Measurements from ENCODE around the gene LYSMD3.

The LYSMD3 gene

DNA sequence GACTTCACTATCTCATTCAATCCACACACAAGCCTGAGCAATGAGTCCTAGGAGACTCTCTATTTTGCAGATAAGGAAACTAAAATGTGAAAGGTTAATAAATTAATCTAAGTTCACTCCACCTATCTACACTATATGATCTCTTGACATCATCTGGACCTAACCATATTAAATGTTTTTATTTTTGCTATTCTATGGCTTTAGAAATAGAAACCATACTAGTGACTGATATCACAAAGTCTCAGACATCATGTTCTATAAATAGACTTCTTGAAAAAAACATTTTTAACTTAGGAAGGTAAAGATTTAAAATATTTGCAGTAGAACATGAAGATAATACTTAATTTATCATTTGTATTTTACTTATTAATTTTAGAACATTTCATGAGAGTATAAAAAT is 19.8 kb upstream of the LYSMD3 start:
- H3K36me3 ChIP-seq (ENCODE audit: control insufficient read depth in 1 of 2, insufficient read depth in 2 of 2, low read length in 2 of 2), result no peaks in the 10 kb centered on the region
- no peak overlapping the region for H3K27ac ChIP-seq (ENCODE audit: low read depth, low read length)

DNA sequence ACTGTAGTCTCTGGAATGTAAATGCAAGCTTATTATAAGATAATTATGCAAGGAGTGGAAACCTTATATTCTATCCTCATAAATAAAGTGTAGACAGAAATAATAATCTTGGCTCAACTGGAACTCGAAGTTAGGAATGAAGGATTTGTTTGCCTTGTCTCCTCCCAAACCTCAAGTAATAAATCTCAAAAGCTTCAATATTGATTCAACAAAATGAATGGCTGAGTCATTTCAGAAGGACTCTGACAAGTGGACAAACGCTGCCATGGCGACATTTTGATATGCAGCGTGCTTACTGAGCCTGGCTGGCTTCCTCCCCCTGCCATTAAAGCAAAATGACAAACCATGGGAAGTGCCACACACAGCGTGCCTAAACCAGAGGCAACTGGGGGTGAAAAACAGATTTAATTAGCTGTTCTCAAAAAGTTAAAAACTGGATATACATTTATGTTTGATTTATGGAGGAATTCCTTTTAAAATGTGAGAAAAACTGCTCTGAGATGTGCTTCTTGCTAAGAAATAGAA is 18.7 kb upstream of the LYSMD3 start:
- peaks cover 6 to 29% of the 10 kb centered on the region in 2 donors for H3K27me3 ChIP-seq (ENCODE audit: control insufficient read depth in 1 of 2, insufficient read depth in 2 of 2, low read length in 2 of 2)
- H3K4me1 ChIP-seq (ENCODE audit: control insufficient read depth in 1 of 2, insufficient read depth in 2 of 2, low read length in 2 of 2), result no peaks in the 10 kb centered on the region
- H3K4me3 ChIP-seq (ENCODE audit: low read depth in 1 of 2, low read length in 2 of 2), result no peak overlapping the region
- H3K36me3 ChIP-seq (ENCODE audit: control insufficient read depth in 1 of 2, insufficient read depth in 2 of 2, low read length in 2 of 2), result no peaks in the 10 kb centered on the region
- H3K9me3 ChIP-seq (ENCODE audit: control insufficient read depth in 1 of 2, low read length in 2 of 2), result no peaks in the 10 kb centered on the region
- H3K27ac ChIP-seq (ENCODE audit: low read depth, low read length), result no peak overlapping the region
- no peak overlapping the region for H3K9ac ChIP-seq (ENCODE audit: low read depth in 1 of 2, low read length in 2 of 2)

More for the DNA sequence above, 19.8 kb upstream of the LYSMD3 start:
- H3K9ac ChIP-seq (ENCODE audit: low read depth in 1 of 2, low read length in 2 of 2), result no peak overlapping the region
- H3K9me3 ChIP-seq (ENCODE audit: control insufficient read depth in 1 of 2, low read length in 2 of 2), result no peaks in the 10 kb centered on the region
- no peak overlapping the region for H3K4me3 ChIP-seq (ENCODE audit: low read depth in 1 of 2, low read length in 2 of 2)
- no peaks in the 10 kb centered on the region for H3K4me1 ChIP-seq (ENCODE audit: control insufficient read depth in 1 of 2, insufficient read depth in 2 of 2, low read length in 2 of 2)
- H3K27me3 ChIP-seq (ENCODE audit: control insufficient read depth in 1 of 2, insufficient read depth in 2 of 2, low read length in 2 of 2), result peaks cover 6 to 34% of the 10 kb centered on the region in 2 donors

DNA sequence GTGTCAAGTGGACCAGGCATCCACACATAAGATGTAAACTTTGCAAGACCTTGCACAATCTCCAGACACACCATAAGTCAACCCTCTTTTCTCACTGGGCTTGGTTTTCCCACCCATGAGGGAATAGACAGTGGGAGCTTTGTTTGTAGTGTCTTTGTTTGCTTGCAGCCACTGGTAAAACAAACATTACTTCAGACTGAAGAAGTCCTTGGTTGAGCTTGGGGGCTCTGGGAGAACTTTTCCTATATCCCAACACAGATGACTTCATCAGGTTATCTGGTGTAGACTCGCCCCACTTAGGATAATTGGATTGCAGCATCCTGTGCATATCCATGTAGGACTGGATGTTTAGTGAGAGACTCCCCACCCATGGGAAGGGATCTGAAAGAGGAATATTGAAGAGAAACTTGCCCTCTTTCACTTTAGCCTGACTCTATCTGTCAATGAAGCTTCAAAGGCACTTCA is 17.7 kb upstream of the LYSMD3 start:
- Histone ChIP-seq H3K36me3 (ENCODE audit: control insufficient read depth in 1 of 2, insufficient read depth in 2 of 2, low read length in 2 of 2) (no peaks in the 10 kb centered on the region), H3K4me3 (ENCODE audit: low read depth in 1 of 2, low read length in 2 of 2) (no peak overlapping the region), H3K27ac (ENCODE audit: low read depth, low read length) (no peak overlapping the region), H3K4me1 (ENCODE audit: control insufficient read depth in 1 of 2, insufficient read depth in 2 of 2, low read length in 2 of 2) (no peaks in the 10 kb centered on the region), H3K9me3 (ENCODE audit: control insufficient read depth in 1 of 2, low read length in 2 of 2) (no peaks in the 10 kb centered on the region), H3K9ac (ENCODE audit: low read depth in 1 of 2, low read length in 2 of 2) (no peak overlapping the region), H3K27me3 (ENCODE audit: control insufficient read depth in 1 of 2, insufficient read depth in 2 of 2, low read length in 2 of 2) (peaks cover 6 to 20% of the 10 kb centered on the region in 2 donors)

DNA sequence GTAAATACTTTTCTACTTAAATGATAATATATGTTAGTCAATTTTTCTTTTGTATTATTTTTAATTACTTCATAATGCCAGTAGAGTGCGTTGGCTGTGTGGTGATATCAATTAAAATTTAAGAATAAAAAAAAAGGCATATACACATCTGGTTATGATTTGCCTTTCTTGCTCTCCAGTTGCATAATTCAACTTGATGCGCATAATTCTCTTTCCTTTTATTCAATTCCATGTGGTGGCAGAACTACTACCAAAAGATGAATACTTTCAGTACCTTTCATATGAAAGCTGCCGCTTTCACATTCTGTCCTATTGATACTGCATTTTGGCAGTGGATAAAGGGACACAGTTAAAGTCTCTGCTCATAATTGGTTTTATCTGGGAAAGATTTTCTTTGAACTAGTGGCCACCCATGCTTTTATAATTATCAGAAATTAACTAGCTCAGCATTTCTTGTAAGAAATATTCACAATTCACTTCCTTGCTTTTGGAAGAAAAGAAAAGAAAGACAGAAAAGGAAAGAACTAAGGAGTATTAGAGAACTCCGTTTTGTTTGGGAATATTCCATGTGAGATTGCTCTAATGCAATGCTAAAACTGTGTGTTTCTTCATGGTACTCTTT is 16.9 kb upstream of the LYSMD3 start:
- Histone ChIP-seq H3K9me3 (ENCODE audit: control insufficient read depth in 1 of 2, low read length in 2 of 2) (no peaks in the 10 kb centered on the region), H3K9ac (ENCODE audit: low read depth in 1 of 2, low read length in 2 of 2) (no peak overlapping the region), H3K36me3 (ENCODE audit: control insufficient read depth in 1 of 2, insufficient read depth in 2 of 2, low read length in 2 of 2) (no peaks in the 10 kb centered on the region), H3K4me3 (ENCODE audit: low read depth in 1 of 2, low read length in 2 of 2) (no peak overlapping the region), H3K4me1 (ENCODE audit: control insufficient read depth in 1 of 2, insufficient read depth in 2 of 2, low read length in 2 of 2) (no peaks in the 10 kb centered on the region), H3K27me3 (ENCODE audit: control insufficient read depth in 1 of 2, insufficient read depth in 2 of 2, low read length in 2 of 2) (peaks cover 6 to 18% of the 10 kb centered on the region in 2 donors), H3K27ac (ENCODE audit: low read depth, low read length) (no peak overlapping the region)

DNA sequence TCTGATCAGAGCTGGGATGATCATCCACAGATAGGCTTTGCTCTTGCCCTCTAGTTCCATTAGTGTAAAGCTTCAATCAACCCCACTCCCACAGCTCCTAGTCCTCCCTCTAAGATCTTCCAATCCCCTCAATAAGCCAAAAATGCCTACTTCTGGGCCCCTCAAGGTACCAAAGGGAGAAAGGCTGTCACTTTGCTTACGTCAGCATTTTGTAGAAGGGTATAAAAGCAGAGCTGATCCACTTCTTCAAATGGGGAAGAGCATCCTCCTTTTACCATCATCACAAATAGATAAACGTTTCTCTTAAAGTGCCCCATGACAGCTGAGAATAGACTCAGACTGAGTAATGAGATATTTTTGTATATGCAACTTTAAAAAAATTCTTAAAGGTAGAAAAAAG is 16.1 kb upstream of the LYSMD3 start:
- no peaks in the 10 kb centered on the region for H3K36me3 ChIP-seq (ENCODE audit: control insufficient read depth in 1 of 2, insufficient read depth in 2 of 2, low read length in 2 of 2)
- no peak overlapping the region for H3K27ac ChIP-seq (ENCODE audit: low read depth, low read length)
- H3K9ac ChIP-seq (ENCODE audit: low read depth in 1 of 2, low read length in 2 of 2), result no peak overlapping the region
- peaks cover 6 to 18% of the 10 kb centered on the region in 2 donors for H3K27me3 ChIP-seq (ENCODE audit: control insufficient read depth in 1 of 2, insufficient read depth in 2 of 2, low read length in 2 of 2)
- H3K9me3 ChIP-seq (ENCODE audit: control insufficient read depth in 1 of 2, low read length in 2 of 2), result no peaks in the 10 kb centered on the region
- H3K4me1 ChIP-seq (ENCODE audit: control insufficient read depth in 1 of 2, insufficient read depth in 2 of 2, low read length in 2 of 2), result no peaks in the 10 kb centered on the region
- H3K4me3 ChIP-seq (ENCODE audit: low read depth in 1 of 2, low read length in 2 of 2), result no peak overlapping the region

DNA sequence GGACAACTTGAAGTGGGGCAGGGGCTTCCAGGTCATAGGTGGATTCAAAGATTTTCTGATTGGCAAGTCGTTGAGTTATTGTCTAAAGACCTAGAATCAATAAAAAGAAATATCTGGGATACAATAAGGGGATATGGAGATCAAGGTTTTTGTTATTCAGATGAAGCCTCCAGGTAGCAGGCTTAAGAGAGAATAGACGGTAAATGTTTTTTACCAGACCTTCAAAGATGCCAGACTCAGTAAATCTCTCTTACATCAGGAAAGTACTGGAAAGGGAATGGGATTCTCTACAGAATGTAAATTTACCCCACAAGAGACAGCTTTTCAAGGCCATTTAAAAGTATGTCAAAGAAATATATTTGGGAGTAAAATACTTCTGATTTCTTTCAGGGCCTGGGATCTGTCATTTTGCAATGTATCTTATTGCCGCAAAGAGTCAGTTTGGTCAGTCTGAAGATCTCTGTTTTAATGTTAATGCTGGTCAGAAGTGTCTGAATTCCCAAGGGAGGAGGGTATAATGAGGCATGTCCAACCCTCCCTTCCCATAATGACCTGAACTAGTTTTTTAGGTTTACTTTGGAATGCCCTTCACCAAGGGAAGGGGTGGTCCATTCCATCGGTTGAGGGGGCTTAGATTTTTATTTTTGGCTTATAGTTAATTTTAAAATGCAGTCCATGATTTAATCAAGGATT is 13.6 kb upstream of the LYSMD3 start:
- H3K27ac ChIP-seq (ENCODE audit: low read depth, low read length), result no peak overlapping the region
- no peaks in the 10 kb centered on the region for H3K4me1 ChIP-seq (ENCODE audit: control insufficient read depth in 1 of 2, insufficient read depth in 2 of 2, low read length in 2 of 2)
- no peaks in the 10 kb centered on the region for H3K36me3 ChIP-seq (ENCODE audit: control insufficient read depth in 1 of 2, insufficient read depth in 2 of 2, low read length in 2 of 2)
- H3K9me3 ChIP-seq (ENCODE audit: control insufficient read depth in 1 of 2, low read length in 2 of 2), result no peaks in the 10 kb centered on the region
- no peak overlapping the region for H3K9ac ChIP-seq (ENCODE audit: low read depth in 1 of 2, low read length in 2 of 2)
- peaks cover 6 to 22% of the 10 kb centered on the region in 2 donors for H3K27me3 ChIP-seq (ENCODE audit: control insufficient read depth in 1 of 2, insufficient read depth in 2 of 2, low read length in 2 of 2)
- H3K4me3 ChIP-seq (ENCODE audit: low read depth in 1 of 2, low read length in 2 of 2), result no peak overlapping the region

DNA sequence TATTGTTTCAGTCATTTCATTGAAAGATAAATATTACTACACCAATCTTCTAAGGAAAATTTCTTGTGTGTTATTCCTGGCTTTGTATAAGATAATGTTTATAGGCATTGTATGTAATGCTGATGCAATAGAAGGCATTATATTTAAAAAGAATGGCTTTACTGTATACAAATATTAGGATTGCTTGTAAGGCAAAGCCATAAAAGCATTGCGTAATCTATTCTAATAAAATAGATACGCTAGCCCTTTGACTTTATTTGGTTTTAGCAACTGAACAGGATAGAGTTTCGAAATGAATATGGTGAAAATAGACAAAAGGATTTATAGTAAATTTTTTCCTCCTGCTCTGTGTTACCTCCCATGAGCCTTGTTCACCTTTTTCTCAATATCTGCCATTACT is 5.5 kb upstream of the LYSMD3 start:
- peaks cover 3 to 8% of the 10 kb centered on the region in 2 donors for H3K4me1 ChIP-seq (ENCODE audit: control insufficient read depth in 1 of 2, insufficient read depth in 2 of 2, low read length in 2 of 2)
- no peak overlapping the region for H3K27ac ChIP-seq (ENCODE audit: low read depth, low read length)
- no peak overlapping the region for H3K9ac ChIP-seq (ENCODE audit: low read depth in 1 of 2, low read length in 2 of 2)
- H3K27me3 ChIP-seq (ENCODE audit: control insufficient read depth in 1 of 2, insufficient read depth in 2 of 2, low read length in 2 of 2), result peaks cover 4 to 12% of the 10 kb centered on the region in 2 donors
- H3K9me3 ChIP-seq (ENCODE audit: control insufficient read depth in 1 of 2, low read length in 2 of 2), result no peaks in the 10 kb centered on the region
- no peaks in the 10 kb centered on the region for H3K36me3 ChIP-seq (ENCODE audit: control insufficient read depth in 1 of 2, insufficient read depth in 2 of 2, low read length in 2 of 2)
- no peak overlapping the region for H3K4me3 ChIP-seq (ENCODE audit: low read depth in 1 of 2, low read length in 2 of 2)

DNA sequence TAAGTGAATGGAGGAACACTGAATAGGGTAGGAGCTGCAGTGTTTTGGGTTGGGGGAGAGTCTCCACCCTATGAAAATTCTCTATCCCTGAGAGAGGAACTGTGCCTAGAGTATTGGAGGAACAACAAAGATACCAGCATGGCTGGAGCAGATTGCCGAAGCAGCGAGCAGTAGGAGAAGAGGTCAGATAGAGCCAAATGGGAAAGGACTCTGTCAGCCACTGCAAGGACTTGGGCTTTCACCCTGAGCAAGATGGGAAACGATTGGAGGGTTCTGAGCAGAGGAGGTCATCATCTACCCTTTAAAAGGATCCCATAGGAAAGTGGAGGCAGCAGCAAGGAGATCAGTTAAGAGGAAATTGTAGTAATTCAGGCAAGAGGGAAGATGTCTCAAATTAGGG is 4.4 kb upstream of the LYSMD3 start:
- peaks cover 6 to 8% of the 10 kb centered on the region in 2 donors for H3K4me1 ChIP-seq (ENCODE audit: control insufficient read depth in 1 of 2, insufficient read depth in 2 of 2, low read length in 2 of 2)
- H3K36me3 ChIP-seq (ENCODE audit: control insufficient read depth in 1 of 2, insufficient read depth in 2 of 2, low read length in 2 of 2), result no peaks in the 10 kb centered on the region
- peaks cover 4 to 12% of the 10 kb centered on the region in 2 donors for H3K27me3 ChIP-seq (ENCODE audit: control insufficient read depth in 1 of 2, insufficient read depth in 2 of 2, low read length in 2 of 2)
- no peak overlapping the region for H3K27ac ChIP-seq (ENCODE audit: low read depth, low read length)
- no peaks in the 10 kb centered on the region for H3K9me3 ChIP-seq (ENCODE audit: control insufficient read depth in 1 of 2, low read length in 2 of 2)
- H3K9ac ChIP-seq (ENCODE audit: low read depth in 1 of 2, low read length in 2 of 2), result no peak overlapping the region
- H3K4me3 ChIP-seq (ENCODE audit: low read depth in 1 of 2, low read length in 2 of 2), result no peak overlapping the region

DNA sequence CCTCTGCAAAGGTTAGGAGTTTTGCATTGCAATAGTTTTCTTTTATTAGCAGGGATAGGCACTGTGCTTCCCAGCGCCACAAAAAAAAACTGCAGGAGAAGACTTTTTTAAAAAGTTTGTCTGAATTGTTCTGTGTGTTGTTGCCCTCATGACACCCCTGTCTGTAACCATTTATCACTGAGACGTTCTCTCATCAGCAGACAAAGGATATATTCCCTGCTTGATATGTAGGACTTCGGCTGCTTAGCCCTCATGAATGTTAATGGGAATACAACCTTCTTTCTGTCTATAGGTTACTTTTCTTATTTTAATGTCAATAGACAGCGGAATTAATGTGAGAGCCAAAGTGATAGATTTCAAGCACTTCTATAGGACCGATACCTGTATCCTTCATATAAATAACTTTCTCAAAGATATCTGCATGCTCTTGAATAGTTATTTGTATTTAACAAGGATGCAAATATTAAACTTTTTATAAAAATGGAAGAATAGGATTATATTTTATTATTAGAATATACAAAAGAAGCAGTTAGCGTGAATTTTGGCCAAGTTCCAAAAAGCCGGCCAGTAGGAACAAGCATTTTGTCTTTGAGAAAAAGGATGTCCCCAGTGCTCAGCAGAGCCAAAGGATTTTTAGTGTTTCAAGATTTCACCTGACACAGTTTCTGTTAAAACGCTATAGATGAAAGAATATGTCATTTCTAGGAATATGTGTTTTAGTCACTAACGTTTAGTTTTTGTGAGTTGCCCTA is 1.5 kb upstream of the LYSMD3 start:
- Histone ChIP-seq H3K27ac (ENCODE audit: low read depth, low read length) (no peak overlapping the region), H3K4me1 (ENCODE audit: control insufficient read depth in 1 of 2, insufficient read depth in 2 of 2, low read length in 2 of 2) (peaks cover 27 to 34% of the 10 kb centered on the region in 2 donors), H3K4me3 (ENCODE audit: low read depth in 1 of 2, low read length in 2 of 2) (no peak overlapping the region), H3K36me3 (ENCODE audit: control insufficient read depth in 1 of 2, insufficient read depth in 2 of 2, low read length in 2 of 2) (no peaks in the 10 kb centered on the region), H3K27me3 (ENCODE audit: control insufficient read depth in 1 of 2, insufficient read depth in 2 of 2, low read length in 2 of 2) (peaks cover 4 to 8% of the 10 kb centered on the region in 2 donors), H3K9me3 (ENCODE audit: control insufficient read depth in 1 of 2, low read length in 2 of 2) (no peaks in the 10 kb centered on the region), H3K9ac (ENCODE audit: low read depth in 1 of 2, low read length in 2 of 2) (no peak overlapping the region)
